Stimulated activated CD8-positive, alpha-beta memory T cell treated with anti-CD3 and anti-CD28 coated beads, Interleukin-4, amount 100 ng/mL, for 4 hours (primary cell): ENCODE results near the gene HAND1.

Source experiments
- DNase-seq, 2 donors: peaks; one replicate each; pipeline ENCODE4 v3.0.0-alpha.2; 2020; ENCODE audit warnings: low read depth in 2 of 2, low spot score in 1 of 2

HAND1 gene

DNA sequence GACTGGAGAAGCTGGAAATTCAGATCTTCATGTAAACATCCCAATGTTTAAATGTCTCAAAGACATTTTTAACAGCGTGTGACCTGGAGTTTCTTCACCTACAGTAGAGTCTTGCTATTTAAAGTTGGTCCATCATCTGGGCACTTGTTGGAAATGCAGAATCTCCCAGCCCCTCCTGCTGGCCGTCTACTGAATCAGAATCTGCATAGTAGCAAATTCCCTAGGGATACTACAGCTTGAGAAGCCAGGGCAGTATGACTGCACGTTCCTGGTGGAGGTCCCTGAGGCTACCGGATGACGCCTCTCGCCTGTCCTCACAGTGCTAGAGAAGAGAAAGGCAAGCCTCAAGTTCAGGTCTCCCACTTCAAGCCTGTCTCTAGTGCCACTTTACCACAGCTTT is 16.5 kb downstream of the HAND1 start:
- DNase-seq, result no peak

DNA sequence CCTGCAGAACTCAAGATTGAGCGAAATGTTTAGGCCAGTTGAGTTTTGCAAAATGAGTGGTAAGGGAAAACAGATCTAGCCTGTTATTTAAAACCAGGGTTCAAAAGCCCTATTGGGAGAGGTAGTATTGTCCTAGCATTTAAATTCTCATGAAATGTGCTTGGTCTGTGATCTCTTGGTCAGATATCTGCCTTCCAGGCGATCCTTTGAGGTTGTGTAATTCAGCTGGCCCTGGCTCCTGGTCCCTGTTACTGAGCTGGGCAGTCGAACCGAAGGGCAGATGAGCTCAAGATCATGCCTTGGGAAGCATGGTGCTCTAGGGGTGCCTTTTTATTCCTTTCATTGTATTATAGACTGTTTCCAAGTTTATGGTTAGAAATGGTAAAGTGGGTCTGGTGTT is 17.9 kb downstream of the HAND1 start:
- no peak for DNase-seq

DNA sequence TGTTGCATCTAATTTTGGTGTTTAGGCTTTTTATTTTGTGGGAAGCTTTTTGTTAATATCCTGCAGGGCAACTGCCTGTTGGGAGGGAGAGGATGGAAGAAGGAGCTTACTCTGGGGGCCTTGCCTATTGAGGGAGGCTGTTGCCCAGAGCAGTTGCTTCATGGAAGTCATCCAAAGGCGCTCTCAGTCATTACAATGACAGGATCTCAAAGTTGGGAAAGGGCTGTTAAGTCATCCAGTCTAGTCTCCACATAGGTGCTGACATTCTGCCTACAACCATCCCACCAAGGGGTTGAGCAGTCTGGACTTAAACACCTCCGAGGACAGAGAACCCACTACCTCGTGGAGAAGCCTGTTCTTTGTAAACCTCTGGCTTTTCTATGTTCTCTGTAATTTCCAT is 19.0 kb downstream of the HAND1 start:
- DNase-seq, result no peak

DNA sequence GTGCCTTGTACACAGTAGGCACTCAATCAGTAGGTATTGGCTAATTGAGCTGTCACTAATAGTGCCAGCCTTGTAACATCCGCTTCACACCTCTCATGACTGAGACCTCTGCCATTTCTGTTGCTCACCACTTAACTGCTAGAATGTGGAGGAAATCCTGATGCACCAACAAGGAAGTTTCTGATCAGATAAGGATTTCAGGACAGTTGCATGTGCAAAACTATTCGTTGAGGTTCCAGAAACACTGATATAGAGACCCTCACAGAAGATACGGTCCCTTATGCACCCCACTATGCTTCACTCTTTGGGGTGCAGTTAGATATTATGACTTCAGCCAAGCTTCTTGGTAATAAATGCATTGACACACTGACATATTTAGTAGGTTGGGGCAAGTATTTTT is 21.5 kb downstream of the HAND1 start:
- no peak for DNase-seq

DNA sequence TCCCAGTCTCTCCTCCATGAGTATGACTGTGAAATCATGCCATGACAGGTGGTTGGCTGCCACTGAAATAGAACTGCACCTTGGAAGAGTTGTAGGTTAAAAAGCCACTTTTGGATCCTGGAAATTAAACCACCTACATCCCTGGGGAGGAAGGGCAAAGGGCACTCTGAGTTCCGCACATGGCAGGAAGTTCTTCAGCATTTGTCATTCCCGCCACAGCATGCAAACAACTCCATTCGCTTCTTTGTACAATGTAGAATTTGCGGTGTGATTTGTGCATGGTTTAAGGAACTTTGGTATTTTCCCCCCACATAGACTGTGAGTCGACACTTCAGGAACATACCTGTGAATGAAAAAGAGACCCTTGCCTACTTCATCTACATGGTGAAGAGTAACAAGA is 22.4 kb downstream of the HAND1 start:
- no peak for DNase-seq

DNA sequence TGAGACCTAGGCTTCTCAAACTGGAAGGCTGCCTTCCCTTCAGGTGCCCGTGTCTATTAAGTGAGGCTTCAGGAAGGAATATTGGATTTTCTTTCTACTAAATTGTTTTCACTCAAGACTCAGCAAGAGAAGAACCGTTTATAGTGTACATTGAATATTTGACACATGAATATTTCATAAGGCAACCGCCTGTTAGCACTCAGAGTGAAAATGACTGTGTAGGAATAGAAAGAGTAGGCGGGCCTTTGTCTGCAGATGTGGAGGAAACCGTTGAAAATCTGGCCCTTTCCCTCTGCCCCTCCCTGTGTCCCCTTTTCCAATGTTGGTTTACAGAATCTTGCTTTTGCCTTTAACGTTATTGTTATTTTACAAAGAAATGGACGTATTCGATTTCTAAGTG is 26.1 kb downstream of the HAND1 start:
- DNase-seq, result no peak

DNA sequence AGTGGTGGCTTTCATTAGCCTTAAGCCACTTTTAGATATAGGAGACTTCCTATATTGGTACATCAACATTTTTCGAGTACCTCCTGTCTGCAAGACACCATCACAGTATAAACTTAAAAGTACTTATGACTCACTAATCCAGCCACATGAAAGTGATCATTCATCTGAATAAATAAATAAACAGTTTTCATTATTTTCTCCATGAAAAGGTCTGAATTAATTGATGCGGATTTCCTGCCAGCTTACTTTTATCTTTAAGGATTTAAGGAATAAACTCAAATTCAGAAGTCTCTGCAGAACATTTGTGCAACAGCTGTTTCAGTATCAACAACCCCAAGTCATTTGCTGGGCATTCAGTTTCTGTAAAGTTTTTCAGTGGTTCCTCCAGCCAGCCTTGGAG is 28.2 kb downstream of the HAND1 start:
- no peak for DNase-seq

DNA sequence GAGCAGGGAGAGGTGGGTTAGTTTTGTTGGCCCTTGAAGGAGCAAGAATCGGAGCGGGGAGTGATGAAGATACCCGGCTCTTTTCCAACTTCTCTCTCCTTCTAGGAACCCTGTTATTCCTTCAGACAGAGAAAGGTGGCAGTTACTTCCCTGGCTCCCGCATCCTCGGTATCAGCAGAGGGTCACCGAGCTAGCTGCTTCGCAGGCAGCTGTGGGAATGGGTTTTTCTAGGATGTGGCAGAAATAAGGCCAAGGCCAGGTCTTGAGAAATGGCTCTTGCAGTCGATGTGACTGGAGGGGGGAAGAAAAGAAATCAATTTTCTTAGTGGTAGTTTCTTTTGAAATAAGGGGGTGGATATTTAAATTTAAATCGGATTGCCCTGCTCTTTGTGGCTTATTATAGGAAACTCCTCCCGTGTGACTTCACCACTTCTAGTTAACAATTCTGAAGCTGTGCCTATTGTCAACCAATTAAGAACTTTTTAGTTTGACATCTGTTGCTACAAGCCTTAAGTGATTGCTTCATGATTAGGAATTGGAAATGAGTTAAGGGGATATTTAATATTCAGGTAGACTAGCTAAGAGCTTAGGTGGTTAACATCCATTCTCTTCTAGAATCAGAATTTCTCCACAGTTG is 30.8 kb downstream of the HAND1 start:
- DNase-seq, result no peak

DNA sequence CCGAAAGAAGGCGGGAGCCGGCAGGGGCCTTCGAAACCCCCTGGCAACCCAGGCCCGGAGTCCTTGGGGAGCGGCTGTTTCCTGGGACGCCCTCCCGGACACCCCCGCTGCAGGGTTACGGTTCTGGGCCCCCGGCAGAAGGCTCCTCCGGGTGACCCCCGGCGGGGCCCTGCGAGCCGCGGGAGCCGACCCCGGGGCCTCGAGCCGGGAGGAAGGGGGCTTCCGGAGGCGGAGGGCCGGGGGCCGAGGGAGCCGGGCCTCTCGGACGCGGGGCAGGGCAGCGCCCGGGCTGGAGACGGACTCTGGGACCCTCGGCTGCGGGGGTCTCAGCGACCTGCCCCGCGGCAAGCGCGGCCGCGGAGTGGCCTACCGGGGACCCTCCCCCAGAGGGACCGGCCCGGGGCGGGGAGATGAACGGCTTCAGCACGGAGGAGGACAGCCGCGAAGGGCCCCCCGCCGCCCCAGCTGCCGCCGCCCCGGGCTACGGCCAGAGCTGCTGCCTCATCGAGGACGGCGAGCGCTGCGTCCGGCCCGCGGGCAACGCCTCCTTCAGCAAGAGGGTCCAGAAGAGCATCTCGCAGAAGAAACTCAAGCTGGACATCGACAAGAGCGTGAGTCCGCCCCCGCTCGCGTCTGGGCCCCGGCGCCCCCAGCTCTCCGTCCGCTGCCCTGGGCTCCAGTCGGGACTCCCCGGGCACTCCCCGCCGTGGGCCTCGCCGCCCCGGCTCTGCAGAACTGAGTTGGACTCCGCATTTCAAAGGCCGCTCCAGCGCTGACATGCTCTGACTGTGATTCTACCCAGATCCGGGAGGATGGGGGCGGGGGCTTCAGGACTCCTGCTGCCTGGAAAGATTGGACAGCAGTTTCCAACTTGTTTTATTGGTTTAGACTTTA is 31.6 kb downstream of the HAND1 start:
- DNase-seq, result no peak

DNA sequence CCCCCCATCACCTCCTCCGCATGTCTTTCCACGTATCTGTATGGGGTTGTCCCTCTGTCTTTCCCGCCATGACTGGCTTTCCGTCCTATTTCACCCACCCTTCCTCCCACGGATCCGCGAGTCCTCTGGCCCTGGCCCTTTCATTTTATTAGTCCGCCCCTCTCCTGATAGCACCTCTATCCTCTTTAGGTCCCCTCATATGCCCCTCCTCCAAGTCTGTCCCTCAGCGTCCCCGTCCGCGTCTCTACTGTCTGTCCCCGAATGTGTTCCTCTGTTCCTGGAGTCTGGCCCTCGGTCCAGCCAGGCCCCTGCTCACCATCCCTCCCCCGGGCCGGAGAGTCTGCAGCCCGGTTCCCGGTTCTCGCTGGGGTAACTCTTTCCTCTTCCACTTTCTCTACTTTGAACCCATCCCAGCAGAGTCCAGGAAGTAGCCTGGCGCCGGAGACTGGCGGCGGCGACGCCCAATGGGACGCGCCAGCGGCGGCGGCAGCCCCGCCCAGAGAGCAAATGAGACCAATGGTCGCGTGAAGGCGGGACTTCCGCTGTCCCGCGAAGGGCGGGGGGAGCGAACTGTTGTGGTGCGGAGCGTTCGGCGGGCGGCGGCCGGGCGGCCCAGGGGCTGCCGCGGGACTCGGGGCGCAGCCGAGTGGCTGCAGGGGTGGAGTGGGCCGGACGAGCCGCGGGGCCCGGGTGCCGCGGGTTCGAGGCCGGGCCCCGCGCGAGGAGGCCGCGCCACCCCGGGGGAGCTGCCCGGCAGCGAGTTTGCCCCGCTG is 32.4 kb downstream of the HAND1 start, which contains the start of gene SAP30L:
Gene SAP30L, plus strand, starts transcription at position 576 of the 773 bp plus-strand sequence. CDS start 608 bp downstream, outside the sequence.
- peak; percentile 84 to 87 for DNase-seq

DNA sequence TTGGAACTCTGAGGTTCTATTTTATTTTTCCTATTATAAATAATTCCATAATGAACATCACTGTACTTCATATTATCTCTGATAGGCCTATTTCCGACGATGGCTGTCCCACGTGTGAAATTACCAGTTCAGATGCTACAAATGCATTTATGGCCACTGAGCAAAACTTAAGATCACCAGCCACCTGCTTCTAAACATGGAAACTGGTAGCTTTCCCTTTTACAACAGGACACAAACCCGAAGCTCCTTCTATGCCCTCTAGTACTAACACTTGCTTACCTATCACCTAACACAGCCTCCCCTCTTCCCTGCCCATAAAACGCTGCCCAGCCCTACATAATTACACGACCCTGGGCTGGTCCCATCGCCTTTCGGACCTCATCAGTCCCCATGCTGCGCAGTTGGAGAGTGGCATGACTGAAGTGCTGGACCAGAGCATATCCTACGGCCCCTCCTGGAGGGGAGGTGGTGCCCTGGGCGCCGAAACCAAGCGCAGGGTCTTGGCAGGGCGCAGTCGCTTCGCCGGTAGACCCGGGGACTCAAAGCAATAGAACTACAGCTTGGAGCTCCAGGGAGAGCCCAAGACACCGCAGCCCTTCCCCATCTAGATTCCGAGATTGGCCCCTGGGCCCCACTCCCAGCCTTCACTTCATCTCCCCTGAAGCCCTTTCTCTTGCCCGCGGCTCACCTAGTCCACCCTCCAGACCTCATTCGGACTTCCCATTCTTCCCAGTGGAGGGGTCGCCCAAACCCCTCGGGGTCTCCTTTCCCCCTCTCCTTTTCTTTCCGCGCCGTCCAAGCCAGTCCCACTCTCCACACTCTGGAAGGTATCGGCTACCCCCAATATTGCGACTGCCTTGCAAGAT is 33.2 kb downstream of the HAND1 start:
- no peak for DNase-seq

DNA sequence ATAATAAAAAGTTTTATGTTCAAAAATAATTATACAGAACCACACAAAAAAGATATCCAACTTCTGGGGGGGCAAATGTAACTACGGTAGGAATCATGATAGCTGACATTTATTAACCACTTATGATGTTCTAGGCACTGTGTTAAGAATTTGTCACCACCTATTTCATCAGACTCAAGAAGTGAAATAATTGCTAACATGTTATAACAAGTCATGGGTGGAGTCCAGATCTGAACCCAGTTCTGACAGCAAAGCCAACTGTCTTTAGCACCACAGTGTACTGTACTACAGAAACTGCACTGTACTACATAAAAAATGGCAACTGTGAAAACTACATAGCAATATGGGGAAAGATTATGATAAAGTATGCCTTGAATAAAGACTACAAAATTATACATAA is 35.2 kb downstream of the HAND1 start:
- no peak for DNase-seq

DNA sequence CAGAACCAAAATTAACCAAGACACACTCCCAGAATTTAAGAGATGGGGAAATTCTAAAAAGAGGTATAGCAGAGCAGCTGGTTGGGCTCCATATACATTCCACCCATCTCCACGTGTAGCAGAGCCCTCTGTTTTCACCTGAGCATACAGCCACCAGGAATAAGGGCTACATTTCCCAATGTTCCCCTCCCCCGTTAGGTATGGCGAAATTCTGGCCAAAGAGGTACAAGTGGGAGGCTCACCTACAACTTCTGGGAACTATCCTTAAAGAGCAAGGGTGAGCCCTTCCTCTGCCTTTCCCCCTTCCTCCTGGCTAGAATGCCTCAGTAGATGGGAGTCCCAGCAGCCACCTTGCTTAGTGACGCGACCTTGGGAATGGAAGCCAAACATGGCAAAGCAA is 37.5 kb downstream of the HAND1 start:
- DNase-seq, result no peak

DNA sequence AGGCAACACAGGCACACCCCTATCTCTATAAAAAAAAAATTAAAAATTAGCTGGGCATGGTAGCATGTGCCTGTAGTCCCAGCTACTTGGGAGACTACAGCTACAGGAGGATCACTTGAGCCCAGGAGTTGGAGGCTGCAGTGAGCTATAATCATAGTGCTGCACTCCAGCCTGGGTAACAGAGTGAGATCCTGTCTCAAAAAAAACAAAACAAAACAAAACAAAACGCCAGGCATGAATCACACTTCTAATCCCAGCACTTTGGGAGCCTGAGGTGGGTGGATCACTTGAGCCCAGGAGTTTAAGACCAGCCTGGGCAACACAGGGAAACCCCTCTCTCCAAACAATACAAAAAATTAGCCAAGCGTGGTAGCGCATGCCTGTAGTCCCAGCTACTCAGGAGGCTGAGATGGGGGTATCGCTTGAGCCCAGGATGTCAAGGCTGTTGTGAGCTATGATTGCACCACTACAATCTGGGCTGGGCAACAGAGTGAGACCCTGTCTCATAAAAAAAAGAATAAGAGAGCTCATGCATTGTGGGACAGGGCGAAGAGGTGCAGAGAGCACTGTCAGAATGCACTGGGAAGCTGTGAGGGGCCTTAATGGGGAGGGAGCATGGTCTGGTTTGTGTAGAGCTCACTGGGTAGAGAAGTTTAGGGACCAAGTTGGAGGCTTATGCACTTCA is 40.6 kb downstream of the HAND1 start:
- DNase-seq, result no peak

DNA sequence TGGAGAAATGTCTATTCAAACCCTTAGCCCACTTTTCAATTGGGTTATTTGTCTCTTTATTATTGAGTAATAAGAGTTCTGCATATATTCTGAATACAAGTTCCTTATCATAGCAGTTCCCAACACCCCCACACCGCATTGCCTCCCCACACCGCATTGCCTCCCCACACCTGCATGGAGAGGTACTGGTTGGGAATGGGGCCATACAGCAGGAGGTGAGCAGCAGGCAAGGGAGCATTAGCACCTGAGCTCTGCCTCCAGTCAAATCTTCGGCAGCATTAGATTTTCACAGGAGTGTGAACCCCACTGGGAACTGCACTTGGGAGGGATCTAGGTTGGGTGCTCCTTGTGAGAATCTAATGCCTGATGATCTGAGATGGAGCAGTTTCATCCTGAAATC is 42.8 kb downstream of the HAND1 start:
- DNase-seq, result no peak

DNA sequence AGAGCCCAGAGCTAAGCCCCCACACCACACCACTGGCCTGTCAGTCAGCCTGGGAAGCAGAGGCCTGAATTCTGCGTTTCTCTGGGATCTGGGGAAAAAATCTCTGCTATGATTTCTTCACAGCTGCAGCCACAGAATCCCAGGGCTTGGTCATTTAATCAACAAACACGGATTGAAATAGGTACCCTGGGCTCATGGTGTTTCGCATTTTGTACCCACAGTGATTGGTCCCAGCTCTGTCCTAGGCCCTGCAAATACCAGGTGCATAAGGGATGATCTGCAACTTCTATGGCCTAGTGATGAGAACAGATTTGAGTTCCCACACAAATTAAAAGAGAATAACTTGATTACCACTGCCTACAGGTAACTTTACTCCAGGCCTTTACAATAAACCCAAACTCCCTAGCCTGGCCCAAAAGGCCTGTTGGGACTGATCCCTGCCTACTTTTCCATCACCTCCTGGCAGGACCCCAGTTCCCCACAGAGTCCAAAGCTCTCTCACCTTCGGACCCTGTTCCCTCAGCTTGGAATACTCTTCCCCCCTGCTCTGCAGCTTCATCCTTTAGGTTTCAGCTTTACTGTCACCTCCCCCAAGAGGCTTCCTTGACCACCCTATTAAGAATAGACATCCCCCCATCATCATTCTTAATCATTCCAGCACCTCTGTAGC is 46.9 kb downstream of the HAND1 start:
- no peak for DNase-seq

DNA sequence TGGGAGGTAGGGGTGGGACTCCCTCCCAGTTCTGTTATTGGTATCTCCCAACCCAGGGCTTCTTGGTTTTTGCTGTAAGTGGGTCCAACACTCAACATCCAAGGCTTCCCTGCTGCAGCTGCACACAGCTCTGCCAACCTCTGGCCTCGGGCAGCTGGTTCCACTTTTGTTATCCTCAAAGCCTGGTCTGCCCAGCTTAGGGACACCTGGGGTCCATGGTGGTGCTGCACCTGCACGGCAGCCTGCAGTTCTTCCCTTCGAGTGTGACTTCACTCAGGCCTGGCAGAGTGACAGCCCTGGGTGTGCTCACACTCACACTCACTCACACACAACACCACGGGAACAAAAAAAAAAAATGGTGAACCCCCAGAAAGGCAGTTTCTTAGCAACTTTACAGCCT is 47.6 kb downstream of the HAND1 start:
- no peak for DNase-seq

DNA sequence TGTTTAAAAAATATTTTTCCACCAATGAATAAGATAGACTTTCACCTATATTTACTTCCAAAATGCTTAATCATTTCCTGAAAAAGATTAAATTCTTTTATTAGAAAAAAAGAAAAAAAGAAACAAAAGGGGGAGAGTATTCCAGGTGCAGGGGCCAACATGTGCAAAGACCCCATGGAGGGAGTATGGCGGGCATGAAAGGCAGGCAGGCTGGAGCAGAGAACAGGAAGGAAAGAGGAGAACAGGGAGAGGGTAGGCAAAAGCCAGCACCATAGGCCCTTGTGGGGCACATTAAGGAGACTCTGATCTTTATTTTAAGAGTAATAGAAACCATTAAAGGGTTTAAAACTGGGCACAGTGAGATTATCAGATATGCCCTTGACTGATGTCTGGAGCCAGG is 48.7 kb downstream of the HAND1 start:
- DNase-seq, result no peak

DNA sequence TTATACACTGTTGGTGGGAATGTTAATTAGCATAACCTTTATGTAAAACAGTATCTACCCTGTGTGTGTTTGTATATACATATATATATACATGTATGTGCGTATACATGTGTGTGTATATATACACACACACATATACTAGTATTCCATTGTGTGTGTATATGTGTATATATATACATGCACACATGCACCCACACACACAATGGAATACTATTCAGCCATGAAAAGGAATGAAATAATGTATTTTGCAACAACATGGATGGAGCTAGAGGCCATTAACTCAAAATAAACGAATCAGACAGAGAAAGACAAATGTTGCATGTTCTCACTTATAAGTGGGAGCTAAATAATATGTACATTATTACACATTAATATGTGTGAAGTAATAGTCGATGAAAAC is 49.8 kb downstream of the HAND1 start:
- no peak for DNase-seq
